NOMO-1 (cell line): ENCODE data around the gene ACAA1.
"Not testable (repeated sequence)": the region's sequence is repeated elsewhere in the genome, so short reads cannot be mapped to it uniquely, and the experiment has no call there.

Source experiments
- DNase-seq, 2 experiments: peaks; one replicate each; lab custom pipeline; 2025; ENCODE audit not compliant: unreplicated experiment in 2 of 2; lab: John Stamatoyannopoulos, UW

Gene ACAA1

DNA sequence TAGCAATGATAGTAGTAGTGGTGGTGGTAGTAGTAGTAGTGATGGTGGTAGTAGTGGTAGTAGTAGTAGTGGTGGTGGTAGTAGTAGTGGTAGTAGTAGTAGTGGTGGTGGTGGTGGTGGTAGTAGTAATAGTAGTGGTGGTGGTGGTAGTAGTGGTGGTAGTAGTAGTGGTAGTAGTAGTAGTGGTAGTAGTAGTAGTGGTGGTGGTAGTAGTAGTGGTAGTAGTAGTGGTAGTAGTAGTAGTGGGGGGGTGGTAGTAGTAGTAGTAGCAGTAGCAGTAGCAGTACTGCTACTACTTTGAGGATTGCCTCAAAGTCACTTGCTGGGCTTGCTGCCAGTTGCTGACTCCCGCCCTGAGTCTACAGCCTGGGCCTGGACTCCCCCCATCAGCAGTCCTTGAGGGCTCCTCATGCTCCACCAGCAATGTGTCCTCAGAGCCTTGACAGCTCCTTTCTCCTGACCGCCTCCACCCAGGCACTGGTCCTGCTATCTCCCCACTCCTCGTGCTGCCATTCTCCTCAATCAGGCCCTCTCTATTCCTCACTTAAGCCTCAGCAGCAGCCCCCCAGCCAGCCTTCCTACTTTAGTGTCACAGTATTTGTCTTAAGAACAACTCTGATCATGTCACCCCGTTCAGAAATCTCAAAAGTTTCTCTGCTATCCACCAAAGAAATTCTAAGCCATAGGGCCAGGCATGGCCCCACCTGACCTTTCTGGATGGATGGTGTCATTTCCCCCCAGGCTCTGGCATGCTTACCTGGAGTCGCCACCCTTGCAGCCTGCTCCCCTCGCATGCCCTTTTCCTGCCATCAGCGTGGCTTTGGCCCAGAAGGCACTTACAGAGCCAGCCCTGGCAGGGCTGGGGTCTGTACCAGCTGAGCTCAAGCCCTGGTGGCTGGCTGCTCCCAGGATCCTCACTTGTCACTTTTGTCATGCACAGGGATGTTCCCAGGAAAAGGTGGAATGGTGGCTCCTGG, 52.3 kb downstream of the ACAA1 start:
- DNase-seq, result no peak

DNA sequence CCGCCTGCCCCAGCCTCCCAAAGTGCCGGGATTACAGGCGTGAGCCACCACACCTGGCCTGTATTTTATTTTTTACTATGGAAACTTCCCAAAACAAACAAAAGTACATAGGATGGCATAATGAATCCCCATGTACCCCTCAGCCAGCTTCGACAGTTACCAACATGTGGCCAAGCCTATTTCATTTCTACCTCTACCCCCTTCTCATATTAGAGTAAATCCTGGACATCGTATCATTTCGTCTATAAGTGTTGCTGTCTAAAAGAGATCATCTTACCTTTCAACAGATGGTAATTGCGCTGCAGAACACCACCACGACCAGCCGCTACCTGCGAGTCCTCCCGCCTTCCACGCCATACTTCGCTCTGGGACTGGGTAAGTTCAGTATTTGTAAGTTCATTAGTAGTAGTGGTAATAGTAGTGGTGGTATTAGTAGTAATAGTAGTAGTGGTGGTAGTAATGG, 53.0 kb downstream of the ACAA1 start:
- no peak for DNase-seq

DNA sequence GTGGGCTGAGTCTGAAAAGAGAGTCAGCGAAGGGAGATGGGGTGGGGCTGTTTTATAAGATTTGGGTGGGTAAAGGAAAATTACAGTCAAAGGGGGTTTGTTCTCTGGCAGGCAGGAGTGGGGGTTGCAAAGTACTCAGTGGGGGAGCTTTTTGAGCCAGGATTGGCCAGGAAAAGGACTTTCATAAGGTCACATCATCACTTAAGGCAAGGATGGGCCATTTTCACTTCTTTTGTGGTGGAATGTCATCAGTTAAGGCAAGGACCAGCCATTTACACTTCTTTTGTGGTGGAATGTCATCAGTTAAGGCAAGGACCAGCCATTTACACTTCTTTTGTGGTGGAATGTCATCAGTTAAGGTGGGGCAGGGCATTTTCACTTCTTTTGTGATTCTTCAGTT, 53.7 kb downstream of the ACAA1 start:
- not testable (repeated sequence) for DNase-seq

DNA sequence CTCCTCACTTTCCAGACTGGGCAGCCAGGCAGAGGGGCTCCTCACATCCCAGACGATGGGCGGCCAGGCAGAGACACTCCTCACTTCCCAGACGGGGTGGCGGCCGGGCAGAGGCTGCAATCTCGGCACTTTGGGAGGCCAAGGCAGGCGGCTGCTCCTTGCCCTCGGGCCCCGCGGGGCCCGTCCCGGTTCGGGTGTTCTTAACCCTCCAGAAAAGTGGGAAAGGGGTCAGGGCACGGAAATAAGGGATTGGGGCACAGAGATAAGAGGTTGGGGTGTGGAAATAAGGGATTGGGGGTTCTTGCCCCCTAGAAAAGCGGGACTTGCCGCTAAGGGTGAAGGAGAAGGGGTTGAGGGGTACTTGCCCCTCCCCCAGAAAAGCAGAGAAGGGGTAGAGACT, 54.6 kb downstream of the ACAA1 start:
- DNase-seq, result not testable (repeated sequence)

DNA sequence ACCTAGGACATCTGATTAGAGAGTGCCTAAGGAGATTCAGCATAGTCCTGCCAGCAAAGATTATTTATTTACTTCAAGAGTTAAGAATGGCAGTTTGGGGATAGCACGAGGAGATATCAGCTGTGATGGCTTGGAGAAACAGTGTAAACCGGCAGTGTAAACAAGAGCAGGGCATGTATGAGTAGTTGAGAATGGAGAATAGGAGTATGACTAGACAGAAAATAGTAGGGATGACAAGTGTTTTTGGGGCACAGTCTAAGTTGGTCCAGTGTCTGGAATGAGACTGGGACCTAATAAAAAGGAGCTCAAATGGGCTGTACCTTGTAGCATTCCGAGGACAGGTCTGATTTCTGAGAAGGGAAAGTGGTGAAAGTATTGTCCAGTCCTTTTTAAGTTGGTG, 59.9 kb downstream of the ACAA1 start:
- not testable (repeated sequence) for DNase-seq
